Measurements from ENCODE around the gene BMP8B.
"Not testable (repeated sequence)": the region's sequence is repeated elsewhere in the genome, so short reads cannot be mapped to it uniquely, and the experiment has no call there.

The BMP8B gene, protein sequence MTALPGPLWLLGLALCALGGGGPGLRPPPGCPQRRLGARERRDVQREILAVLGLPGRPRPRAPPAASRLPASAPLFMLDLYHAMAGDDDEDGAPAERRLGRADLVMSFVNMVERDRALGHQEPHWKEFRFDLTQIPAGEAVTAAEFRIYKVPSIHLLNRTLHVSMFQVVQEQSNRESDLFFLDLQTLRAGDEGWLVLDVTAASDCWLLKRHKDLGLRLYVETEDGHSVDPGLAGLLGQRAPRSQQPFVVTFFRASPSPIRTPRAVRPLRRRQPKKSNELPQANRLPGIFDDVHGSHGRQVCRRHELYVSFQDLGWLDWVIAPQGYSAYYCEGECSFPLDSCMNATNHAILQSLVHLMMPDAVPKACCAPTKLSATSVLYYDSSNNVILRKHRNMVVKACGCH

DNA sequence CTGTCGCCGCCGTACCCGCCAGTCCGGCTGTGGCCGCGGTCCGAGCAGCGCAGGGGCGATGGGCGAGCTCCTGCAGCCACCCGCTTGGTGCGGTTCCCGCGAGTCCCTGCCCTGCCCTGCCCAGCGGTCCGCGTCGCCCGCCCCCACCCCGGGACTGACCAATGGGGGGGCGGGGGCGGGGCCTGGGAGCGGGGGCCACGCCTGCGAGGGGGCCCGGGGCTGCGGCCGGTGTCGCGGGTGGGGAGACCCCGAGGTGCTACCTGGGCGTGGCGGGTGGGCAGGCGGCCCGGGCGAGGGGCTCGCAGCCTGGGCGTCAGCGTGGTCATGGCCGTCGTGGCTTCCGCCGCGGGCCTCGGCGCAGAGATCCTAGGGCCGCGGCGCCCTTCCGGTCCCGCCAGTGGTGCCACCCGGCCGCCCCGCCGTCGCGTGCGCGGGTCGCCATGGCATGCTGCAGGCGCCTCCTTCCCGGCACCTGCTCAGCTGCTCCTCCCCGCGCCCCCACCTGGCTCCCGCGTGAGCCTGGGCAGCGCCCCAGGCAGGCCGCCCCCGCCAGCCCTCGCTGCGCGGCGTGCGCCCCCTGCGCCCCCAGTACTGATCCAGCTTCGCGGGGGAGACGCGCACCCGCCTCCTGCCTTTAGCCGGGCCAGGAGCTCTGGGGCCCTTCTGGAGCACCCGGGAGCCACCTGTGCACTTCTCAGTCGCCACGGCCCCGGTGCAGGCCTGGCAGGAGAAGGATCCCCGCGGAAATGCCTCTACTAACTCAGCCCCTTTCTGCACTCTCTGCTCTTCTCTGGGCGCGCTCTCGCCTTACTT, at the start of gene BMP8B:
Gene BMP8B (minus strand): TSS at position 108 of the 813 bp plus-strand sequence. CDS start 380 bp downstream, outside the sequence.
- DNase-seq: peak; percentile 40

DNA sequence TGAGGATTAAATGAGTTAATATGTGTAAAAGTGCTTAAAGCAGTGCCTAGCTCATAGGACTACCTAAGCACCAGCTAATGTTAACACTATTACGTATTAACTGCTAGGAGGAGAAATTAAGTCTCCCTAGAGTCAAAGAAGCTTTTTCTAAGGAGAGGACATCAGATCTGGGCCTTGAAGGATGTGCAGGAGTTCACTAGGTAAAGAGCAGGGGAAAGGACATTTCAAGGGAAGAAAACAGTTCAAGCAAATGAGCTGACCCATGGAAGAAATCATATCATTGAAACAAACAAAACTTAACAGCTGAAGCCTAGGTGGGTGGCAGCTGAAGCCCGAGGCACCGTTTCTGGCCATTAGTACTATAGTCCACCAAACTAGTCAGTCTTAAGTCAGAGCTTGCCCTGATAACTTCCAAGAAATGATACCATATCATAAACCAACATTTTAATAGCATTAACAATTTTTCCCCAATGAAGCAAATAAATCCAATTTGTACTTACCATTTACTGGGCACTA, 48.0 kb upstream of the BMP8B start:
- DNase-seq: no peak

DNA sequence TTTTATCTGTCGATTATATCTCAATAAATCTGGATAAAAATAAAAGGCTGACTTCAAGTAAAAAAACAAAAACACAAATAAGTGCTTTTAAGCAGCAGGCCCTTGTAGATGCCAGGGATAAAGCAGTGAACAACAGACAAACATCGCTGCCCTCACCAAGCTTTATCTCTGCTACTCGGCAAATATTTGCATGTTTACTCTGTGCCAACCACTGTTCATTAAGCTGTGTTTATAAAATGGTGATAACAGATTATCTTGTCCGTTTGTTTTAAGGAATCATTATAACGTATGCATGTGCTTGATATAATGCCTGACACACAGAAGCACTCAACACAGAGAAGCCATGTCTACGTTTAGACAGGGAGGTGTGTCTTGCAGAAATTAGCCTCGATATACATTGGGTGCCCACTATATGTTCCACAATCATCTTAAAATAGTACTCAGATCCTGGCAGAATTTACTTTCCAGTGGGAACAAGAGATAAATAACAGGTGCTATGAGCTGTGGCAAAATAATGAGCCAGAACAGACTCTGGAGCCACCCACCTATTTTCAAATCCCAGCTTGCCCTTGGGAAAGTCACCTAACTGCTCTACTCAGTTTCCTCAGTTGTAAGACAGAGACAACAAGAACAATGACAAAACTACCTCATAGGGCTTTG, 47.4 kb upstream of the BMP8B start:
- no peak for DNase-seq

DNA sequence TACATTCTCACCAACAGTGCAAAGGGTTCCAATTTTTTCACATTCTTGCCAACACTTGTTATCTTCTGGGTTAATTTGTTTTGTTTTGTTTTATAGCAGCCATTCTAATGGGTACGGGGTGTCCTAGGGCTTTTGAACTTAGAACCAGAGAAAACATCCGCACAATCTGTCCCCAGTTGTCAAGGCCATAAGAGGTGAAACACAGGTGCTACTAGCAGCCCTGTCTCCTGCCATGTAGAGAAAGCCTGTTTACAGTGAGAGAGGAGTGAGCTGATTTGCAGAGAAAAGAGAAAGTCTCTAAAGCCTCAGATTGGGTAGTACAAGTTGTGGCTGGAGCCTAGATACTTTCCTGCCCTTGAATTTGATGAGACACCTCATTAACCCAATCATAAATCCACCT, 46.4 kb upstream of the BMP8B start:
- no peak for DNase-seq

DNA sequence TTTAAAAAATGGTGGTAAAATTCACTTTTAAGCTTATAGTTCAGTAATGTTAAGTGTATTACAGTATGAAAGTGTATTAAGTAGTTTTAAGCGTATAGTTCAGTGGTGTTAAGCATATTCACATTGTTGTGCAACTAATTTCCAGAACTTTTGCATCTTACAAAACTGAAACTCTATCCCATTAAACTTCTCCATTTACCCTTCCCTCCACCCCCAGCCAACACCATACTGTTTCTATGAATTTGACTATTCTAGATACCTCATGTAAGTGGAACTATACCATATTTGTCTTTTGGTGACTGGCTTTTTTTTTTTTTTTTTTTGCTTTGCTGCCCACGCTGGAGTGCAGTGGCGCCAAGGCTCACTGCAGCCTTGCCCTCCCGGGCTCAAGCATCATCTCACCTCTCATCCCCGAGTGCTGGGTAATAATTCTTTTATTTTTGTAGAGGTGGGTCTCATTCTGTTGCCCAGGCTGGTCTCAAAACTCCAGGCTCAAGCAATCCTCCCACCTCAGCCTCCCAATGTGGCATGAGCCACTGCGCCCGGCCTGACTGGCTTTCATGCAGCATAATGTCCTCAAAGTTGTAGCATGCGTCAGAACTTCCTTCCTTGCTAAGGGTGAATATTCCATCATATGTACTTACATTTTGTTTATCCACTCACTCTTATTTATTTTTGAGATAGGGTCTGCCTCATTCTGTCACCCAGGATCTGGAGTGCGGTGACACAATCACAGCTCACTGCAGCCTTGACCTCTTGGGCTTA, 45.1 kb upstream of the BMP8B start:
- DNase-seq: no peak

DNA sequence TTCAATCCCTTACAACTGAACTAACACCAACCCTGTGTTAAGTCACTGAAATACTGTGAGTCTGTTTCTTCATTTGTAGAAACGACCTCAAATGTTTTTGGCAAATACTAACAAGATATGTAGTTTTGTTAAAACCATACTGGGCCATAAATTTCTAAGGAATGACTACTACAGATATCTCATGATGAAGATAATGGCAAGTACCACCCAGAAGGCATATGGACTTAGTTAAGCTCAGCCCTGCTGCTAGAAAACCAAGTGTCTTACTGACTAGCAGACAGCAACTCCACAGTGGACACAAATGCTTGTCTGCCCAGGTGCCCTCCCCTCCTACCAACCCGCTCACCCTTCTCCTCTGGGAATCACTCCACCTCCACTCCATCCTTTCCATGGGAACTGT, 44.5 kb upstream of the BMP8B start:
- no peak for DNase-seq

DNA sequence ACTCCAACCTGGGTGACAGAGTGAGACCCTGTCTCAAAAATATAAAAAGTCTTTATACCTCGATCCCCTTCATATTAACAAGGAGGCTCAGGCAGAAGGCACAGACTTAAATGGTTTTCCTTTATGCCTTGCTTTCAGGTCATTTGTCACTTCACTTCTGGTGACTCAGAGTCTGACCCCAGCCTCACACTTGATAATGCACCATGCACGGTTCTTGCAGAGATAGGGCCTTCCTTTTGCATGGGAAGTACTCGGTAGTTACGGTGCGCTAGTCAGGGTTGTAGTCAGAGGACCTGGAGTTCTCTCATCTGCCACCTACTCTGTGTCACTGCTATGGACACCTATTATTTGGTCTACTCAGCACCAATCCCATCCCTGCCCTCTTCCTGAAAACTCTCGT, 43.6 kb upstream of the BMP8B start:
- DNase-seq: no peak

DNA sequence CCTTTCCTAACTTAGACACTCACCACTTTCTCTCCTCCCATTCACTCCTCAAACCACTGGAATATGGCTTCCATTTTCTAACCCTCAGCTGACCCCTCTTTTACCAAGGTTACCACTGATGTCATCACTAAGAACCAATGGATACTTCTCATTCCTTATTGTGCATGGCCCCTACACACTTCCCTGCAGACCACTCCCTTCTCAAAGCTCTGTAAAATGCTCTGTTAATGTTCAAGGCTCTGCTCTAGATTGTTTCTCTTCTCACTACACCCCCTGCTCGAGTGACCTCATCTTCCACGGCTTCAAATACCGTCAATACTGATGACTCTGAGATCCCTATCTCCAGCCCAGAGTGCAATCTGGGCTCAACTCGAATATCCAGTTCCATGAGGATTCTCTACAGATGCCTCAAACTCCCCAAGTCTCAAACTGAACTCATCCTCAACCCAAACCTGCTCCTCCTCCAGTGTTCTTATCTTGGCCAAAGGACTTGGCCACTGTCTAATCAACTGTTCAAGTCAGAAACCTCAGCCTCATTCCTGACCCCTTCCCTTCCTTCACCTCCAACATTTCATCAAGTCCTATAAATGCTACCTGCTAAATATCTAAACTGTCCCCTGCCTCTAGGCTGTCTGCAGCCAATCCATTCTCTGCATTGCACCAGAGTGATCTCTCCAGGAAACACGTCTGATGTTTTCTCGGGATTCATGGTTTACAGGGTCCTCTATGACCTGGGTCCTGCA, 41.3 kb upstream of the BMP8B start:
- DNase-seq: no peak

DNA sequence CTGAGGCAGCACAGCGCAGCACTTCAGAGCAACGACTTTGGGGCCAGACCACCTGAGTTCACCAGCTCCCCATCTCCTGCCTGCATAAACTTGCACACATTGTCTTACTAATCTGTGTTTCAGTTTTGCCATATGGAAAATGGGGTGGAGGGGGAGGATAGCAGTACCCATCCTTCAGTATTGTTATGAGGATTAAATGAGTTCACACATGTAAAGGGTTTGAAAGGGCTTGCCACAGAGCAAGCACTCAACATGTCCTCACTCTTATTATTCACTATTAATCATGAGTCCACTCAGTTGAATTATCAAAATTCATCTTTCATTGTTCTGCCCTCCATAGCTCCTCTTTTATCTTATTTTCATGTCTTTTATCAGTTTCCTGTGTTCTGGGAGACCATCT, 40.1 kb upstream of the BMP8B start:
- no peak for DNase-seq

DNA sequence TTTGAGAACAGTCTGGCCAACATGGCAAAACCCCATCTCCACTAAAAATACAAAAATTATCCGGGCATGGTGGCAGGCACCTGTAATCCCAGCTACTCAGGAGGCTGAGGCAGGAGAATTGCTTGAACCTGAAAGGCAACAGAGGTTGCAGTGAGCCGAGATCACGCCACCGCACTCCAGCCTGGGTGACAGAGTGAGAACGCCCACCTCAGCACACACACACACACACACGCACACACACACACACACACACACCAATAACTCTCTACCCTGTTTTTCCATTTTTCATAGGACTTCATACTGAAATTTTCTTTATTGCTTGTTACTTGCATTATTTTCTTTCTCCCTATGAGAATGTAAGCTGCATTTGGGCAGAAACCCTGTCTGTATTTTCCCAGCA, 39.6 kb upstream of the BMP8B start:
- DNase-seq: not testable (repeated sequence)

DNA sequence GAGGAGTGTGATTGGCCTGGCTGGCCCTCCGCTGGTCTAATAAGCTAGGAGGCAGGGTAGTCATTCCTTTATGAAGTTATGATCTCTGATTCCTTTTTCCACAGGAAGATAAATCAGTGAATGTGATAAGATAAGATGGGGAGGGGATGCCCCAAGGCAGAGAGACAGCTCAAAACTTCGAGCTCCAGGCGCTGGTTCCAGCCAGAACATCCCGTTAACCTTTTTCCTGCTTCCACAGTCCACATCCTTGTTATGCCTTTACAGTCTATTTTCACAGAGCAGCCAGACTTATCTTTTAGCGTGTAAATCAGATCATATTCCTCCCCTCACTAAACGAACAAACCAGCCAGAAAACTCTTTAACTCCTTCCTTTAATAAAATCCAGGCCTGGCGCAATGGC, 38.5 kb upstream of the BMP8B start:
- no peak for DNase-seq

DNA sequence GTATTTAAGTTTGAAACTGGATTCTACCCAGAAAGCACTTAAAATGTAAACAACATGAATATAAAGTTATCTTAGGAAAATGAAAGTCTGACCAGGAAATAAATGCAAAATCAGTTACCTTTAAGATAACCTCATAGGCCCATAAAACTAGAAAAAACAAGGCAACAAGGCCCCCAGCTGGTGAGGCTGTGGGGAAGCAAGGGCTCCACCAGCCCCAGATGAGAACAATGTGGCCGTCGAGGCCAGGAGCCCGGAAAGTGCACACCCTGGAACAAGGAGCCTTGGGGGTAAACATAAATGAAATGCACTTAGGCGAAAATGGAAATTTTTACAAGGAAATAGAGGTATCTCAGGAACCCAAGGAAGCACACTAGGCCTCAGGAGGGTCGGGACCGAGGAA, 37.9 kb upstream of the BMP8B start:
- no peak for DNase-seq

DNA sequence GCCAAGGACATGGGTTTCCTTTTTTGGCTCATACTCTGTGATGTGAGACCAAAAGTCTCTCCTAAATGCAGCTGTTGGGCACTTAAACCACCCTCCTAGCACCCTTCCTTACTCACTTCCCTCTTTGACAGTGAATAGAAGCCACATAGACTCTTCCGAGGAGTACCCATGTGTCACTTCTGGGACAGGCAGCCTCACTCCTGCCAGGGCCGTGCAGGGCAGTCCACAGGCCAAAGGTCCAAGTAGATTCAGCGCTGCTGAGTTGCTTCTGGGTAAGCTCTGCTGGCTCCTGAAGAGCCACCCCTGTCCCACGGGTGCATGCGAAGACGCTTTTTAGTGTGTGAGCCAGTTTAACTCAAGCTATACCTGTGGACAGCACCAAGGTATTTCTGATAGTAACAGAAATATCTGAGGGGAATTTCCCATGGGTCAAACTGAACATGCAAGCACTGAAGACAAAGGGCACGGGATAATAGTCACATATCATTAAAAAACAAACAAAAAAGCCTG, 36.8 kb upstream of the BMP8B start:
- DNase-seq: no peak

DNA sequence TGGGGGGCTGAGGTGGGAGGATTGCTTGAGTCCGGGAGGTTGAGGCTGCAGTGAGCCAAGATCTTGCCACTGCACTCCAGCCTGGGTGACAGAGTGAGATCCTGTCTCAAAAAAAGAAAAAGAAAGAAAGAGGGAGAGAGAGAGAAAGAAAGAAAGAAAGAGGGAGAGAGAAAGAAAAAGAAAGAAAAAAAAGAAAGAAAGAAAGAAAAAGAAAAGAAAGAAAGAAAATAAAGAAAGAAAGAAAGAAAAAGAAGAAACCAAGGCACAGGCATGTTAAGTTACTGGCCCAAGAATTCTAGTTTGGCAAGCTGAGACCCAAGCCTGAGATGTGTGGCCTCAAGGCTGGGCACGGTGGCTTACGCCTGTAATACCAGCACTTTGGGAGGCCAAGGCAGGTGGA, 34.8 kb upstream of the BMP8B start:
- DNase-seq: not testable (repeated sequence)

DNA sequence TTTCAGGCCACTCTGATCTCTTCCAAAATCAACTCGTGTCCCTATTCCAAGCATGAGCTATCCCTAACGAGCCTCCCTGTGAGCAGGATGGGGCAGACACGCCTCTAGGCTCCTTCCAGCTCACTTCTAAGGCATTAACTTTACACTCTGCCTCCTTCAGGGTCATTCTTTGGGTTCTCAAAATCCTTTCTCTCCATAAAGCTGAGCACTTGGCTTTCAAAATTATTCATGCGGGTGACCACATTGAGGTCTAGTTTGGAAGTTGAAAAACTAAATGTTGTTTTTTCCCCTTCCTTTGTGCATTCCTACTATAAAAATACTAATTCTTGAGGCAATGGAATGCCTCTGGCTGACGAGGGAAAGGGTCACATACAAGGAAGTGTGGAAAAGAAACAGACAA, 33.5 kb upstream of the BMP8B start:
- DNase-seq: no peak

DNA sequence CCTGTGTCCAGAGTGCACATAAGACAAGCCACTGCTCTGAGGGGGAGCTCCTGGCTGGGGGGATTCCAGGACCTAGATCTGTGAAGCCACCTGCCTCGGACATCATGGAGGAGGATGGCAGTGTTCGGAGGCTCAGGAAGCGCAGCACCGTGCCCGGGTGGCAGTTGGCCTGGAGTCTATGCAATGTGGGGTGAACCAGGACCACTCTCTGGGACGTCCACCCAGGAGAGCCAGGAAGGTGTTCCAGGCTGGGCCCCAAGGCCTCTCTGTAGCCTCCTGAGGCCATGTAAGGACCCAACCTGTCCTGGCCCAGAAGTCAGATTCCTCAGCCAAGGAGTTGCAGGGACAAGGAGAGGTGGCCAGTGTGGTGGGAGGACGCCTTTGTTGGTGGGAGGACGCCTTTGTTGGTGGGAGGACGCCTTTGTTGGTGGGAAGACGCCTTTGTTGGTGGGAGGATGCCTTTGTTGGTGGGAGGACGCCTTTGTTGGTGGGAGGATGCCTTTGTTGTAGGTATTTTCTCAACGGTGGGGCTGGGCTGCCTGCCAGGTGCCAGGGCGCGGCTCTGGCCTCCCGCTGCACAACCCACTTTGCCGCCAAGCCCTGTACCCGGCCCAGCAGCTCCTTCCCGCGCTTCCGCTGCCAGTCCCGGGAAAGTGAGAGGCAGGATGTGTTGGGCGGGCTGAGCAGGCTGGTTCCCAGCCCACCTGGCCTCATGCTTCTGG, 30.6 kb upstream of the BMP8B start:
- no peak for DNase-seq

DNA sequence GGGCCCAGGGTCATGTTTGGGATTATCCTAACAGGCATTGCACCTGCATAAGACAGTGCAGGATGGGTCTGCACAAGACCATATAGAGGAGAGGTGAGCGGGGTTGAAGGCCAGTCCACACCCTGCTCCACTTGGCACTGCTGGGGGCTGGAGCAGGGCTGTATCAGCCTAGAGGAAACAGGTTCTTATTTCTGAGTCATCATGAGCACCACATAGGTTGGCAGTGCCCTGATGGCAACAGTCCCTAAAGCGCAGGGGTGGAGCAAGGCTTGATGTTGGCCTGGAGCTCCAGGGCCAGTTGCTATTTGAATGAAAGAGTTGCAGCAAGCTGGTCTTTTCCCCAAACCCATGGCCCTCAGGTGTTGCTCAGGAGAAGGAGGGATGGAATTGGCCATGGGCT, 29.8 kb upstream of the BMP8B start:
- DNase-seq: no peak

DNA sequence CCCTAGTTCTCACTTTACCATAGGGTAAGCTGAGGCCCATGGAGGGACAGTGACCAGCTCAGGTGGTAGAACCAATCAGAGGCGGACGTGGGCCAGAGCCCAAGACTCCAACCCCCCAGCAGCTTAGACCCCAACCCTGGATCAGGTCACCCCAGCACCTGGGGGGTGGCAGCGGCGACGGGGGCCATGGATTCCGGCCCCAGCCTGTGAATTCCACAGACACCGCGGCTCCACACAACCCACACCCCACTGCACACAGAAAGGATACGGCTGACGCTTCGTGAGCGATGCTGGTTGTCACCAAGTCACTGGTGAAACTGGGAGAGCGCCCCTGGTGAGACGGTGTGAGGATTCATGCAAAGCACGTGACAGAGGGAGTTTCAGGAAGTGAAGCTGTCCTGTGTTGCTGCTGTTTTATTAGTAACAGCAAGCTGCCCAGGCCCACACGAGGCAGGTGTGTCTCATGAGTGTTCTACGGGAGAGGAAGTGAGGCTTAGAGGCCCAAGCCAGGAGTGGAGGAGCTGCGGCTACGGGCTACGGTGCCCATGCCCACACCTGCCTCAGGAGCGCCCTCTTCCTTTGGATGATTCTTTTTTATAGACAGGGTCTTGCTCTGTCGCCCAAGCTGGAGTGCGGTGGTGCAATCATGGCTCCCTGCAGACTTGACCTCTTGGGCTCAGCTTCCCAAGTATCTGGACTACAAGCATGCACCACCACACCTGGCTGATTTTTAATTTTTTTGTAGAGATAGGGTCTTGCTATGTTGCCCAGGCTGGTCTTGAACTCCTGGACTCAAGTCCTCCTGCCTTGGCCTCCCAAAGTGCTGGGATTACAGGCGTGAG, 28.6 kb upstream of the BMP8B start:
- DNase-seq: not testable (repeated sequence)

DNA sequence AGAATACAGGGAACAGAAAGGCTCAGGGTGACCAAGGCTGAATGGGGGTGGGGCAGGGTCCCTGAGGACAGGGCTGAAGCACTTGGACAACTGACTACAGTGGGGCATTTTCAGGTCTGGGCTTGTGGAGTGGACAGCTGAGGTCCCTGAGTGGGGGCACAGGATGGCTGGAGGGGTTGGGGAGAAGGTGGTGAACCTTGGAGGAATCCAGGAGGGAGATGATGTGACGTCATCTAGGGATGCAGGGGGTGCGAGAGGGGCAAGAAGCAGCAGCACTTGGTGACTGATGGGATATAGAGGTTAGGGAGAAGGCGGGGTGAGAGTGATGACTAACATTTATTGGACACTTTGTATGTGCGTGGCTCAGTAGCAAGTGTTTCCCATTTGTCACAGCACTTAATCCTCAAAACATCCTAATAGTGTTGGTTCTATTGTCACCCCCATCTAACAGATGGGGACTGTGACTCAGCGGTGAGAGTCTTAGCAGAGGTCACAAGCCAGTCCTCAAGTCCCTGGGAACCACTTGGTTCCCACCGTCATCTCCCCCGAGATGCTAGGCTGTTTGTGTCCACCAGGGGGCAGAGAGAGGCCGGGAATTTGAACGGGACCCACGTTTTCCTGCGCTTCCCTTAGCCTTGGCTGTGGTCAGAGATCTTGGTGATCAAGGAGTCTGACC, 27.9 kb upstream of the BMP8B start:
- DNase-seq: peak; percentile 21

Data from DMS79 (cell line).